T-helper 1 cell treated with Interleukin-12 subunit alpha and Interleukin-12 subunit beta and Interleukin-4 antibody, amounts not matched to agents 30 μg/mL and 1 μg/mL, for 36 hours (primary cell): ENCODE data around the gene SERINC2.

Experiments used
- H3K27ac Mint-ChIP-seq: one replicate; pipeline ENCODE4 v1.8.0; 2021; ENCODE audit warnings: mild to moderate bottlenecking, mixed read lengths
- H3K27me3 Mint-ChIP-seq: one replicate; pipeline ENCODE4 v1.8.0; 2021; ENCODE audit warnings: low read depth, mixed read lengths
- H3K36me3 Mint-ChIP-seq: one replicate; pipeline ENCODE4 v1.8.0; 2021; ENCODE audit warnings: low read depth, mixed read lengths
- H3K4me1 Mint-ChIP-seq: one replicate; pipeline ENCODE4 v1.8.0; 2021; ENCODE audit warnings: low read depth, mixed read lengths
- H3K4me3 Mint-ChIP-seq: one replicate; pipeline ENCODE4 v1.8.0; 2021; ENCODE audit warnings: mild to moderate bottlenecking, moderate library complexity, mixed read lengths
- H3K9me3 Mint-ChIP-seq: one replicate; pipeline ENCODE4 v1.8.0; 2021; ENCODE audit warnings: mixed read lengths

The SERINC2 gene

DNA sequence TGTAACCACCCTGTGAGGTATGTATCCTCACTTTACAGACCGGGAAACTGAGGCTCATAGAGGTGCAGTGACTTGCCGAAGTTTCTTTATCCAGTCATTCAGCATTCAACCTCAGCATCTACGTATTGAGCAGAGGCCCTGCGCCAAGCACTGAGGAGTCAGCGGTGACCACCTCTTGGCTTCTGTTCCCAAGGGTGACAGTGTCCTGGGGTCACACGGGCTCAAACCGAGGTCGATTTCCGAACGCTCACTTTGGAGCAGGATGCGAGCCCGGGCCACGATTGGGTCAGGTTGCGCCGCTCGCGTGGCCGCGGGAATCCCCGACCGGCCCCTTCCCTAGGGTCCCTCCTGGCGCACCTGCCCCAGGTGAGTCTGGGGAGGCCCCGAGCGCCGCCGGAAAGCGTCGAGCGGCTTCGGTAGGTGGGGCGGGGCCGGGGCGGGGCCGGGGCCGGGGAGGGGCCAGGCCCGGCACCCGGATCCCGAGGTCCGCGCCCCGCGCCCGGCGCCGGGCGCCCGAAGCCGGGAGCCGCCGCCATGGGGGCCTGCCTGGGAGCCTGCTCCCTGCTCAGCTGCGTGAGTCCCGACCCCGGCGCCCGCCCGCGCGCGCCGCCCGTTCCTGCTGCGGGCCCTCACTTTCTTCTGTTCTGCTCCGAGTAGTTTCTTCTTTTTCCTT, at the start of gene SERINC2:
SERINC2 (plus strand) TSS at position 482 of the 673 bp plus-strand sequence; CDS start at position 535, 53 bp downstream.
- Mint-ChIP-seq H3K27me3 (peaks cover 82% of the 10 kb centered on the region), H3K4me3 (peak within 1 kb of the TSS; percentile 90), H3K9me3 (no peaks in the 10 kb centered on the region), H3K27ac (no peak within 1 kb of the TSS), H3K36me3 (peaks cover 2% of the 10 kb centered on the region), H3K4me1 (peaks cover 3% of the 10 kb centered on the region)

DNA sequence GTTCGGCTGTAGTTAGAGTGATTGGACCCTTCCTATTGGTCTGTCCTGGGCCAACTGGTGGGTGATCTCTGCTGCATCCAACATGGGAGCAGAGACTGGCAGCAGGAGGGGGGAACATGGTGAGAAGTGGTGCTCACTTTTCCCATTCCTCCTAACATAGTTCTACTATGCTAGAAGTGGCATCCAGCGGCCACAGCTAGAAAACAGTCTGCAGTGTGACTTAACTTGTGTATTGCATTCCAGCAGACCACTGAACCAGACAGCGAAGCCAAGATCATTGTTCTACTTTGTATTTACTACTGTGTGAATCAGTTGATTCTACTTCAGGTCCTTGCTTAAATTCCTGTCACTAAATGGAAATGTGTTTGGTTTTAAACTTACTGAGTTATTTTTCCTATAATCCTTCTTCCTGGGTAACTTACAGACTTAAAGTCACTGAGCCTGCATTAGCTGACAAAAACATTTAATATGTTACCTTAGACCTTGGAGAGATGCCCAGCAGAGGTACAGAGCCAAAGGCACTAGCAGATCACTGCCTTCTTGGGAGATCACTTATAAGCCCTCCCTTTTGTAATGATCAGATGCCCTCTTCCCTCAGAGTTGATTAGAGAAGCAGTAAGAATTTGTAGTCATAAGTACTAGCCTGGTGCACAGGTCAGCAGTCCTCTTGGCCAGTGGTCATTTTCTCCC, 48.3 kb upstream of the SERINC2 start:
- Mint-ChIP-seq H3K27me3 (no peaks in the 10 kb centered on the region), H3K36me3 (peaks cover 7% of the 10 kb centered on the region), H3K4me1 (no peaks in the 10 kb centered on the region), H3K9me3 (no peaks in the 10 kb centered on the region), H3K27ac (no peak overlapping the region), H3K4me3 (no peak overlapping the region)

- Mint-ChIP-seq H3K4me3 (no peak overlapping the region), H3K36me3 (peaks cover 7% of the 10 kb centered on the region), H3K4me1 (no peaks in the 10 kb centered on the region), H3K9me3 (no peaks in the 10 kb centered on the region), H3K27me3 (no peaks in the 10 kb centered on the region), H3K27ac (no peak overlapping the region)
Measured at GRCh38 chr1:31366796-31367195, 46.2 kb upstream of the SERINC2 start.

- Mint-ChIP-seq H3K9me3 (no peaks in the 10 kb centered on the region), H3K4me1 (peaks cover 6% of the 10 kb centered on the region), H3K4me3 (no peak overlapping the region), H3K27me3 (peaks cover 5% of the 10 kb centered on the region), H3K36me3 (peaks cover 9% of the 10 kb centered on the region), H3K27ac (no peak overlapping the region)
Measured at GRCh38 chr1:31368611-31369107, 44.4 kb upstream of the SERINC2 start.

- H3K27me3 Mint-ChIP-seq: peaks cover 9% of the 10 kb centered on the region
- peaks cover 8% of the 10 kb centered on the region for H3K4me1 Mint-ChIP-seq
- peaks cover 7% of the 10 kb centered on the region for H3K36me3 Mint-ChIP-seq
- H3K4me3 Mint-ChIP-seq: no peak overlapping the region
- no peaks in the 10 kb centered on the region for H3K9me3 Mint-ChIP-seq
- H3K27ac Mint-ChIP-seq: no peak overlapping the region
Measured at GRCh38 chr1:31370021-31370420, 43.0 kb upstream of the SERINC2 start.

GRCh38 chr1:31370565-31370964, 42.4 kb upstream of the SERINC2 start:
- H3K36me3 Mint-ChIP-seq: peaks cover 5% of the 10 kb centered on the region
- H3K4me3 Mint-ChIP-seq: no peak overlapping the region
- H3K27ac Mint-ChIP-seq: no peak overlapping the region
- H3K9me3 Mint-ChIP-seq: no peaks in the 10 kb centered on the region
- H3K27me3 Mint-ChIP-seq: peaks cover 9% of the 10 kb centered on the region
- H3K4me1 Mint-ChIP-seq: peaks cover 8% of the 10 kb centered on the region

GRCh38 chr1:31371121-31371959, 41.7 kb upstream of the SERINC2 start:
- H3K27ac Mint-ChIP-seq: no peak overlapping the region

GRCh38 chr1:31372051-31372450, 41.0 kb upstream of the SERINC2 start:
- no peaks in the 10 kb centered on the region for H3K9me3 Mint-ChIP-seq
- H3K4me3 Mint-ChIP-seq: no peak overlapping the region
- H3K4me1 Mint-ChIP-seq: peaks cover 8% of the 10 kb centered on the region
- peaks cover 9% of the 10 kb centered on the region for H3K27me3 Mint-ChIP-seq
- H3K27ac Mint-ChIP-seq: no peak overlapping the region
- H3K36me3 Mint-ChIP-seq: peaks cover 5% of the 10 kb centered on the region

More at GRCh38 chr1:31371121-31371959, 41.7 kb upstream of the SERINC2 start:
- peaks cover 9% of the 10 kb centered on the region for H3K27me3 Mint-ChIP-seq
- H3K4me3 Mint-ChIP-seq: no peak overlapping the region
- peaks cover 5% of the 10 kb centered on the region for H3K36me3 Mint-ChIP-seq
- H3K4me1 Mint-ChIP-seq: peaks cover 8% of the 10 kb centered on the region
- no peaks in the 10 kb centered on the region for H3K9me3 Mint-ChIP-seq

DNA sequence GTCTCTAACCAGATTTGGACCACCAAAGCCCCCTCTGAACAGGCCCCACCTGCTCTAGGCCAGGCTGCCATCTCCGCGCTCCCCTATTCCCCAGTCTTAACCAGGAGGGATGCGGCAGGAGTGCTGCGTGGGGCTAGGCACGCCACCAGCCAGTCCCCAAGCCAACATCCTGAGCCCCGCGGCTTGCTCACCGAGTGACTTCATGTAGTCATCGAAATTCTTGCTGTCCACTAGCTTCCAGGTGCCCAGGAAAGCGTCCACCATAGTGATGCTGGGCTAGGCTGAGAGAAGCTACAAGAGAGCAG, 40.3 kb upstream of the SERINC2 start:
- H3K4me3 Mint-ChIP-seq: no peak overlapping the region
- H3K36me3 Mint-ChIP-seq: peaks cover 5% of the 10 kb centered on the region
- peaks cover 9% of the 10 kb centered on the region for H3K27me3 Mint-ChIP-seq
- peaks cover 8% of the 10 kb centered on the region for H3K4me1 Mint-ChIP-seq
- H3K9me3 Mint-ChIP-seq: no peaks in the 10 kb centered on the region
- H3K27ac Mint-ChIP-seq: no peak overlapping the region

DNA sequence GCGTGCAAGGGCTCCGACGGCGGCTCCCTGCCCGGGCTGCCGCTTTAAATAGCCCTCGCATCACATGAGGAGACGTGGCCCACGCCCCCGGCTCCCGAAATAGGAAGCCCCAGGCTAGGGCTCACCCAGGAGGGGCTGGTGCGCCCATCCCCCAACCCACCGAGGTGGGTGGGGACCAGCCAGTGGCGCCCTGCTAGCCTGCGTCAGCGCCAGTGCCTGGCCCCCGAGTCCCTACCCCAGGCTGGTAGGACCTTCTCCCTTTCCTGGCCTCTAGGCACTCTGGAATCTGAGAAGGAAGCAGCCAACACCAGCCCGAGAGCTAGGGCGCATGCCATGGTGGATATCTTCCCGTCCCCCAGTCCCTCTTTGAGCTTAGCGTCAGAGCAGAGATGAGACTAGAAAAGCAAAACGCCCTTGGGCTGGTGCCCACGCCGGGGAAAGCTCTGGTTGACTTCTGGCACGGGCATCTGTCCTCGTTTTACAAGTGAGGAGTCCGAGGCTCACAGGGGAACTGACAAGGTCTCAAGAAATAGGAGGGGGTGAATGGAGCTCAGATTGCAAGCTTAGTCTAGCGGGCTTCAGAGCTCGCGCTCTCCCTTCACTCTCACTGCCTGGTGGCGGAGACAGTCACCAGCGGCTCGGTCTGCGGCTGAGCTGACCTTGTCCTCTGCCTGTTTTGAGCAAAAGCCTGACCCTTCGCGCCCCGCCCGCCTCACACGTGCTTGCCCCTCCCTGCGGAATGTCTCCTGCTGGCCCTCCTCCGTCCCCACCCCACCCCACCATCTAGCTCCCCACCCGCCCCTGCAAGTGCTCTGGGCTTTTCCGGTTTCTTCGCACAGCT, 39.7 kb upstream of the SERINC2 start, which contains the start of gene FABP3:
FABP3 (minus strand) TSS at position 21 of the 841 bp plus-strand sequence. CDS start 62 bp downstream, outside the sequence.
- Mint-ChIP-seq H3K27ac (no peak within 1 kb of the TSS), H3K4me3 (peak within 1 kb of the TSS; percentile 73)

DNA sequence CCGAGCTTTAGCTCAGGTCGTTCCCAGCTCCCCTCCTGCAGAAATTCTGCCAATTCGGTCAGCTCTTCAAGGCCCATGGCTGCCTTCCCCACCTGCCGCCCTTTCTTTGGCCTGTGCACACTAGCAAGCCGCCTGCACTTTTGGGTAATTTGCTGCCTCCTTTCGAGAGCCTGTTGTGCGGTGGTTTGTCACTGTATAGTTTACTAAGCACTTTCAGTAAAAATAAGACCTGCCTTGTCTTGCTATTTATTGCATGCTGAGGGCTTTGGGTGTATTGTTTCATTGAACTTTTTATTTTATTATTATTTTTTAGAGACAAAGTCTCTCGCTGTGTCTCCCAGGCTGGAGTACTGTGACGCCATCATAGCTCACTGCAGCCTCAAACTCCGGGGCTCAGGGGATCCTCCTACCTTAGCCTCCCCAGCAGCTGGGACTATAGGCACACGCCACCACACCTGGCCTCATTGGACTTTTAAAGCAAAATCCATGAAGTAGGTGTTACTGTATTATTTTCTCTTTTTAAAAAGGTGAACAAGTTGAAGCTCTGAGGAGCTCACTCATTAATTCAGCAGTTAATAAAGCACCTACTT, 39.0 kb upstream of the SERINC2 start:
- Mint-ChIP-seq H3K4me3 (peak overlapping the region; percentile 73), H3K4me1 (peaks cover 8% of the 10 kb centered on the region), H3K9me3 (no peaks in the 10 kb centered on the region), H3K27me3 (peaks cover 9% of the 10 kb centered on the region), H3K27ac (no peak overlapping the region), H3K36me3 (peaks cover 4% of the 10 kb centered on the region)

More for the DNA sequence above, 39.7 kb upstream of the SERINC2 start, which contains the start of gene FABP3:
- H3K4me1 Mint-ChIP-seq: peaks cover 8% of the 10 kb centered on the region
- H3K9me3 Mint-ChIP-seq: no peaks in the 10 kb centered on the region
- H3K36me3 Mint-ChIP-seq: peaks cover 4% of the 10 kb centered on the region
- H3K27me3 Mint-ChIP-seq: peaks cover 9% of the 10 kb centered on the region

- Mint-ChIP-seq H3K9me3 (no peaks in the 10 kb centered on the region), H3K27me3 (peaks cover 9% of the 10 kb centered on the region), H3K36me3 (peaks cover 4% of the 10 kb centered on the region), H3K27ac (no peak overlapping the region), H3K4me3 (no peak overlapping the region), H3K4me1 (peaks cover 8% of the 10 kb centered on the region)
Measured at GRCh38 chr1:31374511-31375196, 38.4 kb upstream of the SERINC2 start.
